Measurements from ENCODE around the gene NMB. TPM values are rescaled to one million over a fixed set of nuclear protein-coding genes. Genes with fewer than 3 reads are reported as not detected.

NMB gene
- total RNA-seq, 1 experiment from 2014 or later = 11.5 TPM

GRCh38 chr15:84608707-84609284 lies 49.2 kb downstream of the NMB start:
- Histone ChIP-seq H3K4me1 (ENCODE audit: insufficient read depth, low read length) (peaks cover 18% of the 10 kb centered on the region), H4K8ac (replicated peaks; ENCODE audit: insufficient read length, low read depth, low read length) (no peak overlapping the region), H3K79me1 (ENCODE audit: insufficient read depth, low read depth, low read length, poor library complexity, severe bottlenecking) (no peaks in the 10 kb centered on the region), H2AFZ (ENCODE audit: low read length) (no peak overlapping the region), H3K4me2 (ENCODE audit: insufficient read depth, insufficient read length, low read length) (no peak overlapping the region), H3K9ac (ENCODE audit: extremely low read depth, insufficient read length, low read length) (no peak overlapping the region), H3K9me3 (ENCODE audit: control insufficient read depth, low read depth, low read length) (no peaks in the 10 kb centered on the region), H4K91ac (ENCODE audit: insufficient read length, low read depth, low read length) (no peak overlapping the region), H2BK5ac (ENCODE audit: insufficient read length, low read length) (no peak overlapping the region), H2AK5ac (ENCODE audit: insufficient read length, low read length) (no peak overlapping the region), H4K20me1 (ENCODE audit: control insufficient read depth, insufficient read depth, insufficient read length) (peaks cover 4% of the 10 kb centered on the region), H3K27me3 (ENCODE audit: insufficient read depth, low read length) (no peaks in the 10 kb centered on the region), H3K23me2 (ENCODE audit: insufficient read length, low read depth, low read length, poor library complexity, severe bottlenecking) (peaks cover 3% of the 10 kb centered on the region), H4K5ac (ENCODE audit: insufficient read length, low read depth, low read length) (no peak overlapping the region), H2BK15ac (ENCODE audit: low read depth, low read length) (no peak overlapping the region), H3K14ac (ENCODE audit: insufficient read depth, low read length) (no peak overlapping the region), H2BK20ac (ENCODE audit: low read depth, low read length, poor library complexity, severe bottlenecking) (no peak overlapping the region), H3T11ph (ENCODE audit: low read length) (no peak overlapping the region), H3K18ac (ENCODE audit: insufficient read length, low read depth, low read length) (no peak overlapping the region), H3K4ac (ENCODE audit: low read depth, low read length) (no peak overlapping the region), H3K79me2 (ENCODE audit: insufficient read depth, low read length) (peaks cover 54% of the 10 kb centered on the region), H2BK12ac (ENCODE audit: insufficient read length, low read depth, low read length) (no peak overlapping the region), H2BK120ac (ENCODE audit: low read depth, low read length, poor library complexity, severe bottlenecking) (no peak overlapping the region), H3K23ac (ENCODE audit: insufficient read length, low read depth, low read length) (no peak overlapping the region), H3K56ac (ENCODE audit: insufficient read length, low read depth, low read length) (no peak overlapping the region), H3K27ac (ENCODE audit: insufficient read length, low read depth, low read length) (no peak overlapping the region)
- peaks cover 27 to 59% of the 10 kb centered on the region in 2 experiments for H3K4me1 Mint-ChIP-seq
- peaks cover 38% of the 10 kb centered on the region for H3K27me3 Mint-ChIP-seq (ENCODE audit: low read depth)
- no CpG with 5 or more reads among the region's 1 CpG for WGBS (ENCODE audit: extremely low coverage, insufficient read length, low lambda C conversion rate)
- H3K9me3 Mint-ChIP-seq = no peaks in the 10 kb centered on the region
- H3K27ac Mint-ChIP-seq = peak overlapping the region in 1 of 3 experiments; percentile 74; a peak in 1 of 7 replicates
- no peak for TF ChIP-seq CTCF (conservative IDR thresholded peaks at IDR 0.05)
- peaks cover 45 to 67% (median 65%) of the 10 kb centered on the region in 3 experiments for H3K36me3 Mint-ChIP-seq (ENCODE audit: insufficient read depth in 1 of 3, low read depth in 3 of 3)
- H3K4me3 Mint-ChIP-seq = no peak overlapping the region
- no peak for DNase-seq

All from H9 (cell line).